K562 (cell line): ENCODE results near the gene YPEL1. TPM values are rescaled to one million over a fixed set of nuclear protein-coding genes. Genes with fewer than 3 reads are reported as not detected.

Experiments used
- ATAC-seq: fragments of 200-7000 bp; cut with Tn5 transposase; 3 replicates; pipeline ENCODE4 v1.9.1; 2020; ENCODE audit warnings: moderate library complexity
- BruUV-seq: library from RNA; stranded (reverse); fragments of 400-500 nt; replicated peaks from 2 replicates; lab custom pipeline; 2021; lab: Mats Ljungman, UMichigan
- CTCF ChIA-PET: fragments of 300-600 bp; formaldehyde crosslinking; extraction: SDS; loops from one replicate; lab custom pipeline; 2021; ENCODE audit warnings: low intra/inter-chr PET ratio; lab: Yijun Ruan, JAX
- POLR2A ChIA-PET: fragments of 300-600, 350-650 bp; sonication (Branson Sonifier 250); formaldehyde crosslinking; extraction: SDS; loops from one replicate; lab custom pipeline; 2021; ENCODE audit warnings: antibody characterized with exemption, inconsistent platforms; lab: Yijun Ruan, JAX
- DNase-seq, 4 experiments: peaks; one replicate each; pipeline versions ENCODE4 v3.0.0 to v3.0.0-alpha.2; 2011 to 2018; ENCODE audit warnings: low spot score in 3 of 4, mixed read lengths in 3 of 4; ENCODE audit errors: extremely low read depth in 1 of 4
- FAIRE-seq: peaks from 2 replicates; lab custom pipeline; 2011; peaks lifted over from hg19 to GRCh38; lab: Jason Lieb, UNC
- H2AFZ ChIP-seq: 2 replicates; pipeline ENCODE4 v1.6.0; 2011; ENCODE audit warnings: low read depth, low read length, control low read depth, inconsistent platforms
- H3K27ac ChIP-seq: fragments of 200-600 bp; 3 replicates; pipeline ENCODE4 v1.8.0; 2011; ENCODE audit warnings: low read depth, mild to moderate bottlenecking, control low read depth, inconsistent platforms, low read length, moderate library complexity, mixed read lengths; ENCODE audit errors: extremely low read depth
- H3K27me3 ChIP-seq, 2 experiments: fragments of 300-600 bp in 1 of 2; 2 replicates in 1 of 2; 3 replicates in 1 of 2; pipeline versions ENCODE4 v1.6.0 to v1.8.0; 2011; ENCODE audit warnings: inconsistent platforms in 2 of 2, low read length in 2 of 2, mild to moderate bottlenecking in 1 of 2, mixed read lengths in 1 of 2, moderate library complexity in 1 of 2; ENCODE audit not compliant: control insufficient read depth in 2 of 2, insufficient read depth in 2 of 2
- H3K36me3 ChIP-seq: fragments of 300-600 bp; 3 replicates; pipeline ENCODE4 v1.8.0; 2011; ENCODE audit warnings: mild to moderate bottlenecking, low read length, inconsistent platforms; ENCODE audit not compliant: control insufficient read depth, insufficient read depth
- H3K4me1 ChIP-seq, 2 experiments: fragments of 200-600 bp in 1 of 2; replicated peaks in 1 of 2; 2 replicates in 1 of 2; 3 replicates in 1 of 2; pipeline versions ENCODE4 v1.5.1 to v1.8.0; 2011; ENCODE audit warnings: inconsistent platforms in 2 of 2, low read length in 2 of 2, mild to moderate bottlenecking in 1 of 2, mixed read lengths in 1 of 2, moderate library complexity in 1 of 2; ENCODE audit not compliant: control insufficient read depth in 2 of 2, insufficient read depth in 2 of 2
- H3K4me2 ChIP-seq: 2 replicates; pipeline ENCODE4 v1.6.1; 2011; ENCODE audit warnings: low read length, control low read depth, inconsistent platforms, mixed read lengths; ENCODE audit not compliant: insufficient read depth
- H3K4me3 ChIP-seq: fragments of 200-600 bp; sonication (generic), shearing (Covaris generic); 2 replicates; pipeline ENCODE4 v1.5.1; 2016; ENCODE audit warnings: control low read depth, inconsistent platforms
- H3K79me2 ChIP-seq: fragments of 200-600 bp; 3 replicates; pipeline ENCODE4 v1.8.0; 2011; ENCODE audit warnings: low read length, inconsistent platforms; ENCODE audit not compliant: control insufficient read depth, insufficient read depth
- H3K9ac ChIP-seq, 2 experiments: 2 replicates each; pipeline versions ENCODE4 v1.6.0 to v1.6.1; 2011; ENCODE audit warnings: low read depth in 2 of 2, low read length in 2 of 2, control low read depth in 1 of 2, inconsistent platforms in 1 of 2, mild to moderate bottlenecking in 1 of 2, mixed read lengths in 1 of 2; ENCODE audit not compliant: insufficient read depth in 1 of 2
- H3K9me1 ChIP-seq: one replicate; pipeline ENCODE4 v1.6.0; 2011; ENCODE audit warnings: inconsistent platforms, mild to moderate bottlenecking, low read length, moderate library complexity; ENCODE audit not compliant: control insufficient read depth, insufficient read depth
- H3K9me3 ChIP-seq: replicated peaks from 2 replicates; pipeline ENCODE4 v1.5.1; 2011; ENCODE audit warnings: low read depth, low read length, inconsistent platforms; ENCODE audit not compliant: control insufficient read depth, insufficient read depth
- H4K20me1 ChIP-seq: replicated peaks from 2 replicates; pipeline ENCODE4 v1.6.1; 2011; ENCODE audit warnings: low read length, inconsistent platforms, mixed read lengths; ENCODE audit not compliant: control insufficient read depth, insufficient read depth
- CBX3 ChIP-seq, 2 experiments: IDR thresholded peaks; 1 replicate in 1 of 2; 2 replicates in 1 of 2; pipeline ENCODE4 v1.6.1; 2012; ENCODE audit warnings: inconsistent platforms in 2 of 2, low read length in 2 of 2, borderline replicate concordance in 1 of 2, control low read depth in 1 of 2
- NR4A1 ChIP-seq, 2 experiments: fragments of 250-450 bp in 1 of 2; fragments of 450-650 bp in 1 of 2; sonication (Bioruptor Pico) in 1 of 2; IDR thresholded peaks; 2 replicates each; pipeline versions ENCODE4 v1.4.0 to v1.6.1; 2016 to 2020; ENCODE audit warnings: mild to moderate bottlenecking in 2 of 2, missing compliant biosample characterization in 1 of 2, missing genetic modification characterization in 1 of 2, moderate library complexity in 1 of 2
- SETDB1 ChIP-seq: IDR thresholded peaks from one replicate; pipeline ENCODE4 v1.6.1; 2012; ENCODE audit warnings: low read length, control low read depth, inconsistent platforms
- SMARCA4 ChIP-seq: fragments of 450-650 bp; IDR thresholded peaks from 2 replicates; pipeline ENCODE4 v1.6.1; 2016
- WHSC1 ChIP-seq: IDR thresholded peaks from one replicate; pipeline ENCODE4 v1.6.1; 2012; ENCODE audit warnings: low read length, control low read depth, inconsistent platforms
- ZNF134 ChIP-seq: fragments of 250-450 bp; sonication (Bioruptor Pico); conservative IDR thresholded peaks from 2 replicates; pipeline ENCODE4 v1.4.0; 2020
- WGBS: fragments of 100-300 bp; shearing (Covaris generic); methylation state at CpG from one replicate; pipeline ENCODE4 v1.1.6; 2016; ENCODE audit warnings: low coverage, mixed read lengths; ENCODE audit not compliant: insufficient coverage; ENCODE audit errors: missing lambda C conversion rate; 5-methylcytosine and 5-hydroxymethylcytosine counted together
- in situ Hi-C: fragments of 300-500 bp; cut with MboI; formaldehyde crosslinking; loops from 4 replicates; pipeline ENCODE4 v1.15.0; 2018; ENCODE audit warnings: inconsistent platforms, mixed read lengths
- intact Hi-C: fragments of 100-400 bp; cut with micrococcal nuclease; formaldehyde crosslinking; loops from 2 replicates; pipeline ENCODE4 v1.14.2; 2022
- polyA plus RNA-seq, 8 experiments: library from polyadenylated mRNA; depleted of rRNA in 4 of 8; stranded (reverse) in 5 of 8; unstranded in 3 of 8; fragments of >200 nt; fragmentation: Nextera tagmentation in 2 of 8; fragmentation: Illumina TruSeq in 1 of 8; extraction: Ambion mirVana in 2 of 8; extraction: Trizol in 1 of 8; gene quantifications; 2 replicates each; pipeline versions ENCODE4 v1.2.1 to v1.2.3, GENCODE V29; 2011 to 2014; ENCODE audit warnings: inconsistent platforms in 1 of 8, missing spikeins in 1 of 8
- total RNA-seq, 7 experiments: library from RNA; depleted of rRNA in 6 of 7; stranded (reverse); fragments of >200 nt in 6 of 7; fragmentation: Illumina TruSeq in 2 of 7; extraction: Trizol in 2 of 7; gene quantifications; 2 replicates each; pipeline versions ENCODE4 v1.2.1 to v1.2.3, GENCODE V29; 2011 to 2021; ENCODE audit warnings: low replicate concordance in 1 of 7
- TF ChIP-seq, protein P1 (sequence below): fragments of 450-650 bp; IDR thresholded peaks from 2 replicates; pipeline ENCODE4 v1.6.1; 2017; ENCODE audit warnings: mild to moderate bottlenecking, moderate library complexity
- TF ChIP-seq, protein P2 (sequence below), 3 experiments: fragments of 200-800 bp in 1 of 3; fragments of 250-450 bp in 1 of 3; fragments of 450-650 bp in 1 of 3; sonication (Bioruptor Pico) in 1 of 3; sonication (Bioruptor generic) in 1 of 3; formaldehyde crosslinking in 1 of 3; IDR thresholded peaks; 2 replicates each; pipeline versions ENCODE4 v1.6.1 to v1.8.0; 2016 to 2022; ENCODE audit warnings: mild to moderate bottlenecking in 2 of 3, missing genetic modification characterization in 2 of 3, missing compliant biosample characterization in 1 of 3, moderate library complexity in 1 of 3
- TF ChIP-seq, protein P3 (sequence below): fragments of 450-650 bp; IDR thresholded peaks from 2 replicates; pipeline ENCODE4 v1.7.0; 2016; ENCODE audit warnings: borderline replicate concordance
- TF ChIP-seq, protein P4 (sequence below): fragments of 250-450 bp; sonication (Bioruptor Pico); IDR thresholded peaks from 2 replicates; pipeline ENCODE4 v1.5.0; 2021

The YPEL1 gene
- total and polyA plus RNA-seq, 9 of the 15 experiments (the other 6 are each of a cell fraction or from before 2014, with no cell fraction given): 0.07 to 2.2 (median 0.46) TPM

DNA sequence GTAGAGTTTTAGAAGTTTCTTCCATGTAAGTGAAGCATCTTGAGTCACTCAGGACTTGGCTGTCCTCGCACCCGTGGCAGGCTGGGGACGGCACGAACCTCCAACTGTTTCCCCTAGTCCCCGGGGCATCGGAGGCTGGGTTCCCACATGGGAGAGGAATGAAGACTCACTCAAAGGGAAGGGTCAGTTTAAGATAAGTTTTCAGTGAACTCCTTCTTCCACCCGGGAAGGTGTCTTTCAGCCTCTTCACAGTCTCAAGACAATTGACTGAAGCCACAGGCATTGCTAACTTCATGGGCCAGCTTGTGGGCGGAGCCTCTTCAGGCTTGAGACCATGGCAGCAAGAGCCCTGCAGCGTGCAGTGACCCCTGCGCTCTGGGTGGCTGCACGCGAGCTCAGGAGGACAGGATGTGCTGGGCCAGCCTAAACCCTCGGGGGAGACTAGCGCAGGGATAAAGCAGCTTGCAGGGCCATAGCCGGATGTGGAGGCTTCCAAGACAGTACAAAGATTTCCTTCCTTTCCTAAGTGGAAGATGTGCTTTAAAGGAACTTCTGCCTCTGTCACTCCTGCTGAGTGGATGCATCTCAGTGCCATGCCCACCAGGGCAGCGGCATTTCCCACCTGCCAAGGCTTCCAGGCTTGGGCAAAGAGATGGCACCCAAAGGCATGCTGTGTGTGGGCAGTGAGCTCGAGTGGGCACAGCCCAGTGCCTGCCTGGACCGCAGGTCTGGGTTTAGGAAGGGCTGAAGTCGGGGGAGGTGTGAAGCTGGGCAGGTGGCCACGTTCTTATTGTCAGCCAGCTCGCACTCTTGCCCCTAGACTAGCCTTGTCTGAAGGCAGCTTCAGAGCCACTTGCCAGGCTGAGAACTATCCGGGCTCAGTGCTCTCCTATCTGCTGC lies 36.9 kb downstream of the YPEL1 start:
- Histone ChIP-seq H3K9me3 (no peaks in the 10 kb centered on the region), H3K9me1 (peaks cover 11% of the 10 kb centered on the region), H3K4me1 (peaks cover 9 to 50% of the 10 kb centered on the region in 2 experiments; a peak in 4 of 5 replicates), H4K20me1 (peaks cover 38% of the 10 kb centered on the region), H2AFZ (no peak overlapping the region), H3K27me3 (peaks cover 21 to 23% of the 10 kb centered on the region in 2 experiments), H3K4me2 (no peak overlapping the region), H3K36me3 (peaks cover 43% of the 10 kb centered on the region), H3K79me2 (no peaks in the 10 kb centered on the region), H3K4me3 (no peak overlapping the region), H3K9ac (peak overlapping the region in 1 of 2 experiments; percentile 30; a peak in 2 of 4 replicates), H3K27ac (no peak overlapping the region)
- WGBS: 70% methylated on average over 22 of the region's 22 CpGs
- intact Hi-C loops (no loop called here), in situ Hi-C loops (no loop called here)
- peak; percentile 51 for ATAC-seq
- FAIRE-seq: peak; percentile 6
- peak in 3 of 4 experiments; percentile 65 to 76 (median 67) for DNase-seq
- POLR2A ChIA-PET: interaction anchor here (0.5 to 8.8 kb wide), 23 partner anchors 10 to 442 kb away, joined by 3 to 111 read pairs (median 4); partner anchors contain the start of genes PPIL2 and SDF2L1
- CTCF ChIA-PET: interaction anchor here (0.6 kb wide), 1 partner anchor 140 kb away, joined by 3 read pairs; no protein-coding TSS in a partner anchor
- BruUV-seq: no TSS peak
- TF ChIP-seq CBX3 (IDR thresholded peaks at IDR 0.05; ENCODE audit: borderline replicate concordance in 1 of 2, low read length in 2 of 2) (peak in 1 of 2 experiments; percentile 27; a peak in 1 of 3 replicates), SMARCA4 (no peak), NR4A1 (CRISPR knock-in tag; IDR thresholded peaks at IDR 0.05) (peak; percentile 35; the same call in 1 of the 2 replicates), NR4A1 (tag; IDR thresholded peaks at IDR 0.05) (no peak), SETDB1 (peak; percentile 84), ZNF134 (CRISPR knock-in tag) (no peak), WHSC1 (peak; percentile 52)
- TF ChIP-seq, protein P1, sequence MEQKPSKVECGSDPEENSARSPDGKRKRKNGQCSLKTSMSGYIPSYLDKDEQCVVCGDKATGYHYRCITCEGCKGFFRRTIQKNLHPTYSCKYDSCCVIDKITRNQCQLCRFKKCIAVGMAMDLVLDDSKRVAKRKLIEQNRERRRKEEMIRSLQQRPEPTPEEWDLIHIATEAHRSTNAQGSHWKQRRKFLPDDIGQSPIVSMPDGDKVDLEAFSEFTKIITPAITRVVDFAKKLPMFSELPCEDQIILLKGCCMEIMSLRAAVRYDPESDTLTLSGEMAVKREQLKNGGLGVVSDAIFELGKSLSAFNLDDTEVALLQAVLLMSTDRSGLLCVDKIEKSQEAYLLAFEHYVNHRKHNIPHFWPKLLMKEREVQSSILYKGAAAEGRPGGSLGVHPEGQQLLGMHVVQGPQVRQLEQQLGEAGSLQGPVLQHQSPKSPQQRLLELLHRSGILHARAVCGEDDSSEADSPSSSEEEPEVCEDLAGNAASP: no peak
- TF ChIP-seq, protein P2, sequence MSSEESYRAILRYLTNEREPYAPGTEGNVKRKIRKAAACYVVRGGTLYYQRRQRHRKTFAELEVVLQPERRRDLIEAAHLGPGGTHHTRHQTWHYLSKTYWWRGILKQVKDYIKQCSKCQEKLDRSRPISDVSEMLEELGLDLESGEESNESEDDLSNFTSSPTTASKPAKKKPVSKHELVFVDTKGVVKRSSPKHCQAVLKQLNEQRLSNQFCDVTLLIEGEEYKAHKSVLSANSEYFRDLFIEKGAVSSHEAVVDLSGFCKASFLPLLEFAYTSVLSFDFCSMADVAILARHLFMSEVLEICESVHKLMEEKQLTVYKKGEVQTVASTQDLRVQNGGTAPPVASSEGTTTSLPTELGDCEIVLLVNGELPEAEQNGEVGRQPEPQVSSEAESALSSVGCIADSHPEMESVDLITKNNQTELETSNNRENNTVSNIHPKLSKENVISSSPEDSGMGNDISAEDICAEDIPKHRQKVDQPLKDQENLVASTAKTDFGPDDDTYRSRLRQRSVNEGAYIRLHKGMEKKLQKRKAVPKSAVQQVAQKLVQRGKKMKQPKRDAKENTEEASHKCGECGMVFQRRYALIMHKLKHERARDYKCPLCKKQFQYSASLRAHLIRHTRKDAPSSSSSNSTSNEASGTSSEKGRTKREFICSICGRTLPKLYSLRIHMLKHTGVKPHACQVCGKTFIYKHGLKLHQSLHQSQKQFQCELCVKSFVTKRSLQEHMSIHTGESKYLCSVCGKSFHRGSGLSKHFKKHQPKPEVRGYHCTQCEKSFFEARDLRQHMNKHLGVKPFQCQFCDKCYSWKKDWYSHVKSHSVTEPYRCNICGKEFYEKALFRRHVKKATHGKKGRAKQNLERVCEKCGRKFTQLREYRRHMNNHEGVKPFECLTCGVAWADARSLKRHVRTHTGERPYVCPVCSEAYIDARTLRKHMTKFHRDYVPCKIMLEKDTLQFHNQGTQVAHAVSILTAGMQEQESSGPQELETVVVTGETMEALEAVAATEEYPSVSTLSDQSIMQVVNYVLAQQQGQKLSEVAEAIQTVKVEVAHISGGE (CRISPR knock-in tag; IDR thresholded peaks at IDR 0.05): 0 out of 6 replicates have a peak, but pooled peaks of 1 of the 3 experiments have one; percentile 27
- TF ChIP-seq, protein P3, sequence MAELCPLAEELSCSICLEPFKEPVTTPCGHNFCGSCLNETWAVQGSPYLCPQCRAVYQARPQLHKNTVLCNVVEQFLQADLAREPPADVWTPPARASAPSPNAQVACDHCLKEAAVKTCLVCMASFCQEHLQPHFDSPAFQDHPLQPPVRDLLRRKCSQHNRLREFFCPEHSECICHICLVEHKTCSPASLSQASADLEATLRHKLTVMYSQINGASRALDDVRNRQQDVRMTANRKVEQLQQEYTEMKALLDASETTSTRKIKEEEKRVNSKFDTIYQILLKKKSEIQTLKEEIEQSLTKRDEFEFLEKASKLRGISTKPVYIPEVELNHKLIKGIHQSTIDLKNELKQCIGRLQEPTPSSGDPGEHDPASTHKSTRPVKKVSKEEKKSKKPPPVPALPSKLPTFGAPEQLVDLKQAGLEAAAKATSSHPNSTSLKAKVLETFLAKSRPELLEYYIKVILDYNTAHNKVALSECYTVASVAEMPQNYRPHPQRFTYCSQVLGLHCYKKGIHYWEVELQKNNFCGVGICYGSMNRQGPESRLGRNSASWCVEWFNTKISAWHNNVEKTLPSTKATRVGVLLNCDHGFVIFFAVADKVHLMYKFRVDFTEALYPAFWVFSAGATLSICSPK: no peak
- TF ChIP-seq, protein P4, sequence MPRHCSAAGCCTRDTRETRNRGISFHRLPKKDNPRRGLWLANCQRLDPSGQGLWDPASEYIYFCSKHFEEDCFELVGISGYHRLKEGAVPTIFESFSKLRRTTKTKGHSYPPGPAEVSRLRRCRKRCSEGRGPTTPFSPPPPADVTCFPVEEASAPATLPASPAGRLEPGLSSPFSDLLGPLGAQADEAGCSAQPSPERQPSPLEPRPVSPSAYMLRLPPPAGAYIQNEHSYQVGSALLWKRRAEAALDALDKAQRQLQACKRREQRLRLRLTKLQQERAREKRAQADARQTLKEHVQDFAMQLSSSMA (CRISPR knock-in tag): no peak
